Measurements from ENCODE around the gene ISCU. TPM values are rescaled to one million over a fixed set of nuclear protein-coding genes. Genes with fewer than 3 reads are reported as not detected.

ISCU gene
- total and polyA plus RNA-seq, 9 of the 15 experiments (the other 6 are each of a cell fraction or from before 2014, with no cell fraction given), result 15.9 to 92.5 (median 77.3) TPM

GRCh38 chr12:108514973-108515814 lies 47.2 kb upstream of the ISCU start, which contains the start of gene FICD (continued):
- TF ChIP-seq CREB3L1 (IDR thresholded peaks at IDR 0.05; ENCODE audit: borderline replicate concordance, low read depth) (no peak; the same call in 1 of the 2 replicates), BACH1 (tag; IDR thresholded peaks at IDR 0.05) (no peak), SNIP1 (IDR thresholded peaks at IDR 0.05; ENCODE audit: low read depth) (no peak), HSF4 (CRISPR knock-in tag; IDR thresholded peaks at IDR 0.05; ENCODE audit: borderline replicate concordance) (no peak), SRF (CRISPR knock-in tag; IDR thresholded peaks at IDR 0.05) (peak in 1 of 2 experiments; percentile 19; a peak in 1 of 4 replicates), SMARCA4 (IDR thresholded peaks at IDR 0.05) (no peak), SMAD3 (CRISPR knock-in tag; conservative IDR thresholded peaks at IDR 0.05) (no peak), MAFG (tag; conservative IDR thresholded peaks at IDR 0.05) (no peak), MTA3 (IDR thresholded peaks at IDR 0.05; ENCODE audit: borderline replicate concordance) (peak; percentile 82; the same call in 1 of the 2 replicates), PPARD (CRISPR knock-in tag; IDR thresholded peaks at IDR 0.05) (no peak), POLR3G (IDR thresholded peaks at IDR 0.05; ENCODE audit: extremely low read depth, insufficient read length, insufficient replicate concordance) (no peak), MGA (IDR thresholded peaks at IDR 0.05) (no peak; the same call in 1 of the 2 replicates)
